Mononuclear cell (primary cell): ENCODE measurements around the gene SLC25A42. TPM values are rescaled to one million over a fixed set of nuclear protein-coding genes. Genes with fewer than 3 reads are reported as not detected.

Experiments
- total RNA-seq: library from RNA; depleted of rRNA; stranded (reverse); fragments of >200 nt; gene quantifications from one replicate; pipeline ENCODE4 v1.2.3, GENCODE V29; 2012

Gene SLC25A42
- total RNA-seq, 1 donor, result 6.4 TPM

Other genes with a start within 250 kb of the SLC25A42 start
- gene UPF1, start 232.0 kb upstream of the SLC25A42 start, total RNA-seq, result 66.1 TPM
- gene CERS1, start 167.8 kb upstream of the SLC25A42 start, total RNA-seq, result not detected
- gene COPE, start 144.6 kb upstream of the SLC25A42 start, total RNA-seq, result 136 TPM
- 27.5 TPM for gene DDX49, start 144.3 kb upstream of the SLC25A42 start, total RNA-seq
- gene HOMER3, start 122.8 kb upstream of the SLC25A42 start, total RNA-seq, result 18.9 TPM
- gene SUGP2, start 30.5 kb upstream of the SLC25A42 start, total RNA-seq, result 41.5 TPM
- gene ARMC6, start 30.4 kb upstream of the SLC25A42 start, total RNA-seq, result 5.9 TPM
- gene TMEM161A, start 74.5 kb downstream of the SLC25A42 start, total RNA-seq, result 5.5 TPM
- 0.10 TPM for gene MEF2B, start 106.3 kb downstream of the SLC25A42 start, total RNA-seq
- 4.6 TPM for gene BORCS8, start 128.2 kb downstream of the SLC25A42 start, total RNA-seq
- gene RFXANK, start 128.3 kb downstream of the SLC25A42 start, total RNA-seq, result 30.4 TPM
- 8.0 TPM for gene NR2C2AP, start 139.4 kb downstream of the SLC25A42 start, total RNA-seq
- gene NCAN, start 148.0 kb downstream of the SLC25A42 start, total RNA-seq, result not detected
- not detected for gene TM6SF2, start 209.3 kb downstream of the SLC25A42 start, total RNA-seq